Stimulated activated naive CD8-positive, alpha-beta T cell treated with anti-CD3 and anti-CD28 coated beads, Interleukin-15, Interleukin-2, amounts not matched to agents 100 U/mL and 50 U/mL, for 24 hours (primary cell): ENCODE measurements around the gene DGCR6L.
"Not testable (repeated sequence)": the region's sequence is repeated elsewhere in the genome, so short reads cannot be mapped to it uniquely, and the experiment has no call there.

Experiments used
- ATAC-seq: fragments of 150-1000 bp; cut with Tn5 transposase; one replicate; pipeline ENCODE4 v1.10.0; 2021
- DNase-seq: peaks from one replicate; pipeline ENCODE4 v3.0.0; 2021

The DGCR6L gene

GRCh38 chr22:20310180-20310579, 9.7 kb downstream of the DGCR6L start:
- DNase-seq = not testable (repeated sequence)

GRCh38 chr22:20308806-20309650, 10.8 kb downstream of the DGCR6L start:
- ATAC-seq, DNase-seq: not testable (repeated sequence)

More at GRCh38 chr22:20310180-20310579, 9.7 kb downstream of the DGCR6L start:
- not testable (repeated sequence) for ATAC-seq

DNA sequence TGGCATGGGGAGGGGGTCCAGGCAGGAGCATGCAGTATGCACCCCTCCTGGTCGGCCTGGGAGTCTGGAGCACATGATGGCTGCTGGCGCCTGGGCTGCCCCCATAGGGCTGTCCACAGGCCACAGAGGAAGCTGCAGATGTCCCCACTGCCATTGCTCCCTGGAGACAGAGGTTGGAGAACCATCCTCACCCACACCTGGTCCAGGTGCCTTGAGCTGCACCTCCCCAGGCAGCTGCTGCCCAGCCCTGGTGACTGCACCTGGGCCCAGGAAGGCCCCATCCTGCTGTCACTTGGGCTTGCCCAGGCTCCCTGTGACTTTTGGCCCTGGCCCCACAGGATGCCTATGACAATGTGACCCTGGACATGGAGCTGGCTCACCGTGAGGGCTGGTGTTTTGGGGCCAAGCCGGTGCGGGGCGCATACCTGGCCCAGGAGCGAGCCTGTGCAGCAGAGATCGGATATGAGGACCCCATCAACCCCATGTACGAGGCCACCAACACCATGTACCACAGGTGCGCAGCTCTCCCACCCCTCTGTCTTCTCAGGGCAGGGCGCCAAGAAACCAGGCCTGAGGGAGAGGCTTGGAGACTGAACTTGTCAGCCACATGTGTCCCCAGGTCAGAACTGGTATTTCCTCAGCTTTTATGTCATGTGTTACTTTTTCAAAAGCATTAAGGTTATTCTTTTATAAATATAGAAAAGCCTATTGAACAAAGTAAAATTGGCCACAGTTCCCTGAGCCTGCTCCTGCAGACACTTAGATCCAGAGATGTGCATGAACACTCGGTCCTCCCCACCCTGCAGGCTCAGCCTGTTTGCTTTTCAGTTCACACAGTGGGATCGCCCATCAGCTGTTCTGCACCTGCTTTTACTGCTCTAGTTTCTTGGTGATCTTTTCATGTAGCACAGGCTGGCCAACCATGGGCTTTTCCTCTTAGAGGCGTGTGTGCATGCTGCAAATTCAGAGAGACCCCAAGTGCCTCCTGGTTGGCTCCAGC, 12.1 kb downstream of the DGCR6L start:
- not testable (repeated sequence) for DNase-seq
- ATAC-seq = peak; percentile 4

DNA sequence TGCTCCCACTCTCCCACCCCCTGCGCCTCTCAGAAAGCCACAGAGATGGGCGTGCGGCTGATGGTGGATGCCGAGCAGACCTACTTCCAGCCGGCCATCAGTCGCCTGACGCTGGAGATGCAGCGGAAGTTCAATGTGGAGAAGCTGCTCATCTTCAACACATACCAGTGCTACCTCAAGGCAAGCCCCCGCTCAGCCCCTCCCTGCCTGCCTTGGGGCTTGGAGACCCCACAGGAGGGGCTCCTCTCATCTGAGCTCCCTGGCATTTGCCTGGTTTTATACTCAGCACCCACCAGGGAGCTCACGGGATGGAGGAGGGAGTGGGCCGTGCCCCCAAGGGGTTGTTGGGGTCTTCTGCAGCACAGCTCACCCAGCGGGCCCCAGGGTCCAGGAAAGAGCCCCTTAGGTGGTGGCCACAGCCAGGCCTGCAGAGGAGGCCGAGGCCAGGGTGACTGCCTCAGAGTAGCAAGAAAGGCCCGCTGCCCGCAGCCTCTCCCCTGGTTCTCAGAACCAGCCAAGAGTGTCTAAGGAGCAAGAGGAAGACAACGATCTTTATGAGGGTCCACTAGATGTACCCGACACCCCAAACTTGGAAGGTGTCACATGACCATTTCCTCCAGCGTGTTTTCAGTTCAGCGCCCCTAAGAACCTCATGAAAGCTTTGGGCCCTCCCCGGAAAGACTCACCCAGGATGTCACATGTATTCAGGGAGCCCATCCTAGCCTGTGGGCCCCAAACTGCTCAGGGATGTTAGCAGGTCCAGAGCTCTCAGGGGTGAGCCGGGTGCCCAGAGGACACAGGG, 13.0 kb downstream of the DGCR6L start:
- ATAC-seq = peak; percentile 5

DNA sequence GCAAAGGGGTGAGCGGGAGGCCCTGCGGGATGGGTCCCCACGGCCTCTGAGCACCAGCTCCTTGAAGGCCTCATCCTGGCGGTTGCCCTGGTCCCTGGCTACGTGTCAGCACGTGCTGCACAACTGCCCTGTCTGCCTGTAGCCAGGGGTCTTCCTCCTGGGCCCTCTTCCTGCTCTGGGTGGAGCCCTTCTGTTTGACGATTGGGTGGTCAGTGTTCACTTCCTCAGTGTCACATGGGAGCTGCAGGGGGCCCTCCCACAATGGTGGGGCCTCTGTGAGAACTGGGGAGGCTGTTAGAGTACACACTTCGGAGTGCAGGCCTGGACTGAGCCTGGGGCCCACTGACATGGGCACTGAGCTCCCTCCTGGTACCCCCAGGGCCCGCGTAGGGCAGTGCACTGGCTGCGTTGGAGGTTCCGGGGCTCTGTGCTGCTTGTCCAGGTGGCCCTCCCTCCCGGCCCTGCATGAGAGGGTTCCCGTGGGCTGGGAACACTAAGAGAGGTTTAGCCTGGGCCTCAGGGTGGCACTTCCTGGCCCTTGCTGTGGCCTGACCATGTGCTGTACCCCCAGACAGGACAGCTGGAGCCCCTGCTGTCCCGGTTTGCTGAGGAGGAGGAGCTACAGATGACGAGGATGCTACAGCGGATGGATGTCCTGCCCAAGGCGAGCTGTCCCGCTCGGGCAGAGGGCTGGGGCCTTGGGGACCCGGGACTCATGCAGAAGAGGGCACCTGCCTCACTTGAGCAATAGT, 13.8 kb downstream of the DGCR6L start:
- ATAC-seq = peak; percentile 29
- DNase-seq = no peak

More for the DNA sequence above, 13.0 kb downstream of the DGCR6L start:
- DNase-seq = not testable (repeated sequence)

DNA sequence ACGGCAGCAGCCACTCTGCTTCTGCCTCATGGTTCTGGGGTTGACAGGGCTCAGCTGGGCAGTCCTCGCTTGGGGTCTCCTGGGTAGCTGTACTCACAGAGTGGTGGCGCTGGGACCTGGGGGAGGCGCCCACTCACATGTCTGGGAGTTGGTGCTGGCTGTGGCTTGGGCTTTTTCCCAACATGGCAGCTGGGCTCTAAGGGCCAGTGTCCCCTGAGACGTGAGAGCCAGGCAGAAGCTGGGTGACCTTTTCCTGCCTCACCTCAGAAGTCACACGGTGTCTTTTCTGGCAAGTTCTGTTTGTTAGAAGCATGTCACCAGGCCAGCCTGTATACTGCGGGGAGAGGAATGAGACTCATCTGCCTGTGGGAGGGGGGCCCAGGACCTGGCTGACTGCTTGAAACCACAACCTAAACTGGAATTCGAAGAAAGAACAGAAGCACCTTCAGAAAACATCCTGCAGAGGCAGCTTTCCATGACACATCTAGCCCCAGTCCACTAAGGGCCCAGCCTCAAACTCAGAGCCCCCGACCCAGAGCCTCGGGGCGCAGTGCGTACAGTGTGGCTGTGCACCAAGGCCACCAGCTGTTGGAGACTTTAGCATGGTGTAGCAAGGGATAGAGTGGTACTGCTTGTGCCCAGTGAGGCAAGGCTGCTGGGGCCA, 14.5 kb downstream of the DGCR6L start:
- ATAC-seq = peak; percentile 29
- DNase-seq = not testable (repeated sequence)

DNA sequence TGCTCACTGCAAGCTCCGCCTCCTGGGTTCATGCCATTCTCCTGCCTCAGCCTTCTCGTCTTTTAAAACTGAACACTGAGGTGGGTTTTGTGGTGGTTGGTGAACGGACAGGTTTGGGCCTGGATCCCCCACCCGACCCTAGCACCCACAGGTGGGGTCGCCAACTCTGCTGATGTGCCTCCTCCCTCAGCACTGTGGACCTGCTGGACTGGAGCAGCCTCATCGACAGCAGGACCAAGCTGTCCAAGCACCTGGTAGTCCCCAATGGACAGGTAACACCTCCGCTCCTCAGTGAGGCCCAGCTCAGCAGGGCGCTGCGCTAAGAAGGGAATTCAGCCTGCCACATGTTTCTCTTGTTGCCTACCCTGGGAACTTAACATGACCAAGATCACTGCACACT, 15.2 kb downstream of the DGCR6L start:
- no peak for ATAC-seq

DNA sequence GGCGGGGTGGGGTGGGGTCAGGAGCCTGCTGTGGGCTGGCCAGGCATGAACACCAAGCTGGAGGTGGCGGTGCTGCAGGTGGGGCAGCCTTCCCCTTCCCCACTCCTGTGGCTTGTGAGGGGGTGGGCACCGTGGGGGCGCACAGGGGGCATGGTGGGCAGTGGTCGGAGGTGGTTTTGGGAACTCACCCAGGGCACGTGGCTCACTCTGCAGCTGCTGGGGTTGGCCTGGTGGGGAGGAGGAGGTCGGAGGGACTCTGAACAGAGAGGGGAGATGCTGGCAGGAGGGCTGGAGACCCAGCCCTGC, 16.7 kb downstream of the DGCR6L start:
- not testable (repeated sequence) for DNase-seq, ATAC-seq

More for the DNA sequence above, 15.2 kb downstream of the DGCR6L start:
- no peak for DNase-seq

GRCh38 chr22:20302438-20303228, 17.2 kb downstream of the DGCR6L start:
- DNase-seq (no peak), ATAC-seq (no peak)

DNA sequence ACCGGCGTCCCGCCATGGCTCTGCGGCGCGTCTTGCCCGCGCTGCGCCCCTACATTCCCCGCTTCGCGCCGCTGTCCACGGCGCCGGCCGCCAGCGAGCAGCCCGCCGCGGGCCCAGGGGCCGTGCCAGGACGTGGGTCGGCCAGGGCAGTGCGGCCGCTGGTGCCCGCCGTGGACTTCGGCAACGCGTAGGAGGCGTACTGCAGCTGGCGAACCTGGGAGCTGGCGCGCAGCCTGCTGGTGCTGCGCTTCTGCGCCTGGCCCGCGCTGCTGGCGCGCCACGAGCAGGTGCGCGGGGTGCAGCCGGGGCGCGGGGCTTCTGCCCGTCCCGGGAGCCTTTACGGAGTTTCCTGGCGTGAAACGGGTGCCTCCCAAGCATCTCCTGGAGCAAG, 20.1 kb downstream of the DGCR6L start:
- DNase-seq (no peak), ATAC-seq (peak; percentile 22)

- DNase-seq = peak; percentile 90
- ATAC-seq = peak; percentile 91
These were observed 20.8 kb downstream of the DGCR6L start for GRCh38 chr22:20298803-20299745.

- ATAC-seq (no peak), DNase-seq (no peak)
These were observed 21.6 kb downstream of the DGCR6L start for GRCh38 chr22:20298110-20298802.

DNA sequence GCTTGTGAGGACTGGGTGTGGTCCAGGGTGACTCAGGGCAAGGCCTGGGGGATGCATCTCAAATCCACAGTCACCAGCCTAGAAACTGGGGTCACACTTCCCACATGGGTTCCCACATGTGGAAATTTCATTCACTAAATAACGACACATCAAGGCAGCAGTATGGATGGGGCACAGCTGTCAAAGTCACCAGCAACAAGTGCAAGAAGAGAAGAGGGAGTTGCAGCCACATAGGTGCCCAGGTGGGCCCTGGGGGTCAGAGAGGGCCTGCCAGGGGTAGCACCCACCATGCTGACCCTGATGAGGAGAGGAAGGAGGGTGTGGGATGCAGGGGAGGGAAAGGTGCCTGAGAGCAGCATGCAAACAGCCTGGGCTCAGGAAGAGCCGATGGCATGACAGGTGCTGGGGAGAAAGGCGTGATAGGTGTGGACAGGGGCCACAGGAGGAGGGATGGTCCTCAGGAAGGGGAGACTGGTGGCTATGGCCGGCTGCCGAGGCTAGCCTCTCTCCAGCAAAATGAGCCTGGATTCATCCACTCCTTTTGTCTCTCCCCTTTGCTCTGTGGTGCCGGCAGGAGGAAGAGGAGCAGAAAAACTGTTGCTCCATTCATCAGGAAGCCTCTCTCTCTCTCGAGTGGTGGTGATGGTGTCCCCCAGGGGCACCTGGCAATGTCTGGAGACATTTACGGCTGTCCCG, 22.3 kb downstream of the DGCR6L start:
- DNase-seq (no peak), ATAC-seq (no peak)

DNA sequence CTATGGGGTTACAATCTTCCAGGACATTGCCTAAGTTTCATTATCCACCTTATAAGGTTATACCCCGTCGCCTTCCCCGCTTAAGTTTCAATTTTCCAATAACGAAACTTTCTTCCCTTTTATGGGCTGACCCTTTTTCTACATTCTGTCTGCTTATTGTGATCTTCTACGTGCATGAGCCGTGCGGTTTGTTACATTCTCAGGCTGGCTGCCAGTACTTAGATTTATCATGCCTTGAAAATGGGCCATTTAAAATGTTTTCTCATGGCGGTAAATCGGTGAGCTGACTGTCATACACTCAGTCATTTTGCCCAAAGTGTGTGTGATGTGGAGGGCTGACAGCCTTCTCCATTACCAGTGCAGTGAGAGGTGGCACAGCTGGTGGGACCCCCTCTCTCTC, 23.3 kb downstream of the DGCR6L start:
- no peak for DNase-seq
- ATAC-seq = no peak

GRCh38 chr22:20295262-20296064, 24.4 kb downstream of the DGCR6L start:
- ATAC-seq = no peak

DNA sequence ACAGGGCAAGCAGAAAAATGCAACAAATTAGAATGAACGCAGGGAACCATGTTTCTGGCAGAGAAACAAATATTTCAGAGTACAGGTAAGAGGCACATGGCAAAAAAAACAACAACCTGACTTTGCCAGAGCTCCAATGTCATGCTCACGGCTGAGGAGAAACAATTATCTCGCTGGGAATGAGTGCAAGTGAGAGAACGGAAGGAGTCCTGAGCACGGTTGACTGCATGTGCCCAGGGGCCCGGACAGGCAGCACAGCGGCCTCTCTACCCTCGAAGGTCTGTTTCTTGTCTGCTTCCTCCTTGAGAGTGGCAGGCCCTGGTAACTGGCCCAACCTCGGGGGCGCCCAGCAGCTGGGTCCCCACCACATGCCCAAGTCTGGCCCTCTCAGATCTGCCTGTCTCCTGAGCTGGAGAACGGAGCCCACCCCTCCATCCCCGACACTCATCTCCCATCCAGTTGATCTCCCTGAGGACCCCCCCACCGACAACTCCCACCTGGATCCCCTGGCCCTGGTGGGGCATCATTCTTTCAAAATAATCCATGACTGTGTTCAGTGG, 27.1 kb downstream of the DGCR6L start:
- DNase-seq (no peak), ATAC-seq (no peak)

More at GRCh38 chr22:20295262-20296064, 24.4 kb downstream of the DGCR6L start:
- DNase-seq = no peak
